ENCODE results near the gene CORIN.
"Not testable (repeated sequence)": the region's sequence is repeated elsewhere in the genome, so short reads cannot be mapped to it uniquely, and the experiment has no call there.

Gene CORIN

DNA sequence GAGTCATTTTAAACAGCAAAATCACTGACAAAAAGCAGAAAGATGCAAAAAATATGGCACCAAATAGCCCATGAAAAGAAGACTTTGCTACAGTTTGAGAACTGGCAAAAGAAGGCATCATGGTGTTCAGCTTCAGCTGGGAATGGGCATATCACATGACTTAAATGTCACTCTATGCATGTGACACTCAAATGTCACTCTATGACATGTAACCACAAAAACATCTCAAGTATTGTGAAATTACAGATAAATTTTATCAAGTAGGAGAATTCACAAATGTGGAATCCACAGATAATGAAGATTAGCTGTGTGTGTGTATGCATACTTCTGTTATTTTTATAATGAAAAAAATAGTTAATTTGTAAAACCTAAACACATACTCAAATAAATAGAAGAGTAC, 270.9 kb downstream of the CORIN start:
- DNase-seq (ENCODE audit: low spot score) = no peak

DNA sequence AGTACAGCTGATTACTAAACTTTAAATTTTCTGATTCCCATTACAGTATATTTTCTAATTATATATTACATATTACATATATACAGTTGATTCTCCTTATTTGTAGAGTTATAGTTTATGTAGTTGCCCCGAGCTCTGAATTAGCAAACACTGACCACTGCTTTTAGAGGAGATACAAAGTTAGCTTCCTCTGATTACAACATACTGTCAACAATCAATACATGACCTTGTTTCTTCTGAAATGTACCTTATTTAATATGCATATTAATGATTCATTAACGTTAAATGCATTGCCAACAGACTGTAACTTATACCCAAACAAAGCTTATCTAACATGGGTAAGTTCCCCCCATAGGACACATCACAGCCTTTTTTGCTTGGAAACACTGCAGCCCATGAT, 271.3 kb downstream of the CORIN start:
- DNase-seq (ENCODE audit: low spot score) = no peak

DNA sequence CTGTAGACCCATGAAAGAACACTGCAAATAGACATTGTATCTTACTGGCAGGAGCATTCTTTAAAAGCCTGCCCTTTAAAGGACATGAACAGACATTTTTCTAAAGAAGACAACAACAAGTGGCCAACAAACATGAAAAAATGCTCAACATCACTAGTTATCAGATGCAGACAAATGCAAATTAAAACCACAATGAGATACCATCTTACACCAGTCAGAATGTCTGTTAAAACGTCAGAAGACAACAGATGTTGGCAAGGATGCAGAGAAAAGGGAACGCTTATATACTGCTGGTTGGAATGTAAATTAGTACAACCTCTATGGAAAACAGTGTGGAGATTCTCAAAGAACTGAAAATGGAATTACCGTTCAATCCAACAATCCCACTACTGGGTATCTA, 275.6 kb downstream of the CORIN start:
- no peak for DNase-seq (ENCODE audit: low spot score)

DNA sequence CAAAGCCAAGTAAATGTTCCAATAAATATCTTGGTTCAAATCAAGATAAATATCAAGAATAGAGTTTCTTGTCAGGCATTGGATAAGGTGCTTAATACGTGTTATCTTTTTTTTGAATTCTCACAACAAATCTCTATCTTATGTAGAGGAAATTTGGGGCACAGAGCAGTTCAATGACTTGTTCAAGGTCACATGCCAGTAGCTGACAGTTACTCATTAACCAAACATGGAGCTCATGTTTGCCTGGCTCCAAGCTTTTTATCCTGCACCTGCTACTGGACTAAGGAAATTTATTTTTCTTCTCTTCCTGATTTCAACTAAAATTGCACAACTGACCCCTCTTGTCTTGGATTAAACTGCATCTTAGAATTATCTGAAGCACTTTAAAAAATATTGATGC, 276.5 kb downstream of the CORIN start:
- DNase-seq (ENCODE audit: low spot score) = no peak

DNA sequence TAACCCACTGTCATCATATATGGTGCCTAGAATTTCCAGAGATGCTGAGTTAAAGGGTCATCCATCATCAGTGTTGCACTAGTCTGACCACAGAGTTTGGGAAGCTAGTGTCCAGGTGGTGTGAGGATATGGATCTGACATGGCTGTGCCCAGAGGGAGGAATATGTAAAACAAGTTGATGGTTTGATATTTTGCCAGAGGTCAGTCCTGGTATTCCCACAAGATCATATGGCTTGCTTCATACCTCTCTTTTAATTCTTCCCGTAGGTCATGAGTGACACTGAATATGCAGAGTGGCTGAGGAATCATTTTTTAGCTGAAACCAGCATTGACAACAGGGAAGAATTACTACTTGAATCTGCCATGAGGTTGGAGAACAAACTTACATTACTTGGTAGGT, 277.2 kb downstream of the CORIN start:
- no peak for DNase-seq (ENCODE audit: low spot score)

DNA sequence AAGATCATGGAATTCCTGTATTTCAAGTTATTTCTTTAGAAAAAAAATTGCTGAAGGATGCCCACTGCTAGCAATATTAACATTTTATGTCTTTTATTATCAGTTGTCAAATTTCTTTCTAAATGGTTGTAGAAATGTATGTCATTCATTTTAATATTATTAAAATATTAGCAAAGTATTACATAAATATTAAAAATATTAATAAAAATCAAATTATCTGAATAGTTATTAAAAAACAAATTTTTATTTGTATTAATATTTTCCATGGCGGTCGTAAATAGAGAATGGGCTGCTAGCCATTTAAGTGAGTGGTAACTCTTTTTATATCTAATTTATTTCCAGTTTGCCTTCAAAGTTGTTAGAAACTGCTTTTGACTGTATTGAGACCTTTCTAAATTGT, 280.6 kb downstream of the CORIN start:
- DNase-seq (ENCODE audit: low spot score) = no peak

DNA sequence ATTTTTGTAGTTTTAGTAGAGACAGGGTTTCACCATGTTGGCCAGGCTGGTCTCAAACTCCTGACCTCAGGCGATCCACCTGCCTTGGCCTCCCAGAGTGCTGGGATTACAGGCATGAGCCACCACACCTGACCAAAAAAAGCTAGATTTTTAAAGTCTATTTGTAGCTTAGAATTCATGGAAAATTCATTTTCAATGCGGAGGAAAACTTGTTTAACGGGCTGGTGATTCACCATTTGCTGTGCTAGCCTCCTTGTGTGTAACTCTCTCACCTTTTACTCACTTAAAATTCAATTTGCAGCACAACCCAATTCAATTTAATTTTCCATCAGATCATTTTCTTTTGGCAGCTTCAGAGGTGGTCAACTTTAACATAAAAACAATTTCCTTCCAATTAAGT, 281.9 kb downstream of the CORIN start:
- not testable (repeated sequence) for DNase-seq (ENCODE audit: low spot score)

DNA sequence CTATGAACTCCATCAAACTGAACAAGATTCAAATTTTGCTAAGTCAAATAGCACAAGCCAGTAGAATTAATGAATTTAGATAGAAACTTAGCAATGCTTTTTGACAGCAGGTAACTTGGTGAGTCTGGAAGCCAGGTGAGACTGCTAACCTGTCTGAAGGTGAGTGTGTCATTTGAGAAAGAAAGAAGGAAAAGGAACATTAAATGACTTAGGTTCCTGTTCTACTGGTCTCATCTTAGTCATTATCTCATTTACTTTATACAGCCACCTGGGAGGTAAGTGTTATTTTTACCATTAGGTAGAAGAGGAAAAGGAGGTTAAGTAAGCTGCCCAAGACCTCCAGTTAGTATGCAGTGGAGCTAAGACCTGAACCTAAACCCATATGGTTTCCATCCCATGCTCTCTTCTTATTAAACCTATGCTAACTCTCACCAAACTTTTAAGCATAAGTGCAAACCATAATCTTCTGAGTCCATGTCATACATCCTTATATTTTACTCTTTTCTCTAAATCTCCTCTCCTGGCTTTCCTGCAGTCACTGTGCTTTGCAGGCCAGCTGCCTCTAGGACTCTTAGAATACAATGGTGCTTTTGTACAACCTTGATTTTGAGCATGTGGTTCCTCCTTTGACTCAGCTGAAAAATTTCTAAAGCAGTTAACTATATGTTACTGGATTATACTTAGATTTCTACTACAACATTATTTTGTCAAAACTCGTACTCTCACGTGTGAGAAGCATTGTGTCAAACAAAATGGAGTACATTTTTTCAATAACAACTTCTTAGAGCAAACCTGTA, 284.3 kb downstream of the CORIN start:
- no peak for DNase-seq (ENCODE audit: low spot score)

DNA sequence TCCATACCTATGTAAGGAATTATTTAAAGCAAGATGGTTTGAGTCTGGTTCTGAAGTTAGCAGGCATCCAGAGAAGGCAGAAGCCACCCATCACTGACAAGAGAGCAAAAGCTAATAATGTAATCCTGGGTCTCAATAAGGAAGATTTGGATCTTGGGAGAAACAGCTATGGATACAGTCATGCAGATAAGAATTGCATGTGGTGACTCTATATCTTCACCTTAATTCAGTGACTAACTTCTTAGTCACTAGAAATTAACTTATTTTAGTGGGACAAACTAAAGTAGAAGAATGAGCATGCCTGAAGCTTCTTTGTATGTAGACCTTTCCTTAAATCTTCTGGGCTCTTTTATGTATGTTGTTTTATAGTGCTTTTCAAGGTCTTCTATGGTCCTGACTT, 286.2 kb downstream of the CORIN start:
- DNase-seq (ENCODE audit: low spot score) = no peak

DNA sequence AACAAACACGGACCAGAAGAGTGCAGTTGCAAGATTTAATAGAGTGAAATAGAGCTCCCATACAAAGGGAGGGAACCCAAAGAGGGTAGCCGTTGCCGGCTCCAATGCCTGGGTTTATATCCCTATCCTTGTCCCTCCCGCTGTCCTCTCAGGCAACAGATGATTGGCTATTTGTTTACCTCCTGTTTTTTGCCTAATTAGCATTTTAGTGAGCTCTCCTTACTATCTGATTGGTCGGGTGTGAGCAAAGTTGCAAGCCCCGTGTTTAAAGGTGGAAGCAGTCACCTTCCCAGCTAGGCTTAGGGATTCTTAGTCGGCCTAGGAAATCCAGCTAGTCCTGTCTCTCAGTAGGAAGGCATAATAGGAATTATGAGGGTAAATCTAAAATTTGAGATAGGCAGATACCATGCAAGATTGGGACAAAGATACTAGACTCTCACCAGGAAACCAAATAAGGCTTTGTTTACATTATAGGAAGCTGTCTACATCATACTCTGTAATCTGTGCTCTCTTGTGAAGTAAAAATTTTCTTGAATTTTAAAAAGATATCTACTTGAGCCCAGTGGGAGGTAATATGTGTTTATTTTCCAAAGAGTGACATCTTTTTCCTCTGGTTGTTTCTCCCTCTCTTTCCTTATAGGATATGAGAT, 286.8 kb downstream of the CORIN start:
- DNase-seq (ENCODE audit: low spot score) = no peak

DNA sequence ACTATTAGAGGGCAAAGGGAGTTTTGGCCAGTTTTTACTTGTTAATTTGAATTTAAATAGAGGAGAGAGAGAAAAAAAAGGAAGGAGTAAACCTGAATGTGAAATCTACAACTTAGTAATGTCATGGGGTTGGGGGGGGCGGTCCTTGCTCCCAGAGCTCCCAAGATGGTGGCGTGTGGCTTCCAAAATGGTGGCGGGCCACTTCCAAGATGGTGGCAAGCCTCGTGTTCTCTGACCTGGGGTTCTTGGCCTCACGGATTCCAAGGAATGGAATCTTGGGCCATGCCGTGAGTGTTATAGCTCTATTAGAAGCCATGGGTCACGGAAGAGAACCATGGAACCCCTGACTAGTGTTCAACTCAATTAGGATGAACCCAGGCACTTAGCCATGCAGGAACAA, 287.5 kb downstream of the CORIN start:
- not testable (repeated sequence) for DNase-seq (ENCODE audit: low spot score)
